ENCODE results near the gene INAFM1. TPM values are rescaled to one million over a fixed set of nuclear protein-coding genes. Genes with fewer than 3 reads are reported as not detected.

The INAFM1 gene
- total and polyA plus RNA-seq, 2 donors (not counting 3 experiments of a cell fraction or from before 2014, with no cell fraction given), result 2.8 to 8.3 TPM

DNA sequence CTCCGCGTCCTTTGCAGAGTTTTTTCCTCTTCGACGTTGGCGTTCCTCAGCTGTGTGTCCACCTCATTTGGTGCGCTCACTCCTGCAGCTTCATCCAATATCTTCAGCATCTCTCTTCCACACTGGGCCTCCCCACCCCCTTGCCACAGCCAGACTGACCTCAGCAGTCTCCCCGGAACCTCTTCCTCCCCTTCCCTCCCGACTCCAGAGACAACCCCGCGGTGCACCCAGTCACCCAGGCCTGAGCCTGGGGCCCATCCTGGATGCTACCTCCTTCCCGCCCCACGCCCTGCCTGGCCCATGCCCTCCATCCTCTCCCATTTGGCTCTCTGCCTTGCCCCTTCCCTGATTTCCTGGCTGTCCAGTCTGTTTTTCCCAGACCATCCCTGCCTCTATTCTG, 49.2 kb downstream of the INAFM1 start:
- no peak overlapping the region for H3K27ac ChIP-seq (ENCODE audit: insufficient read depth, low read depth, low read length)
- no peaks in the 10 kb centered on the region for H4K20me1 ChIP-seq (replicated peaks; ENCODE audit: control insufficient read depth, extremely low read depth, insufficient read depth, low read length)
- H3K79me2 ChIP-seq (ENCODE audit: control insufficient read depth, insufficient read depth, low read length), result no peaks in the 10 kb centered on the region
- CTCF ChIA-PET, result interaction anchor here (1.7 to 3.7 kb wide), 3 partner anchors 19 to 25 kb away, joined by 3 to 13 read pairs (median 5); partner anchors contain the start of gene DHX34
- no peak overlapping the region for H3K4me3 ChIP-seq (replicated peaks in 1 of 3; ENCODE audit: insufficient read depth in 1 of 3, low read depth in 1 of 3, low read length in 3 of 3)
- POLR2A ChIA-PET, result no interaction called here
- H3K9me1 ChIP-seq (replicated peaks; ENCODE audit: control insufficient read depth, extremely low read depth, insufficient read depth, low read length), result no peaks in the 10 kb centered on the region
- H3K27me3 ChIP-seq (ENCODE audit: control insufficient read depth in 2 of 2, insufficient read depth in 2 of 2, low read length in 2 of 2), result peaks cover 0 to 2% of the 10 kb centered on the region in 2 experiments
- TF ChIP-seq MYC (IDR thresholded peaks at IDR 0.05; ENCODE audit: low read depth, low read length) (no peak), JUN (IDR thresholded peaks at IDR 0.05; ENCODE audit: borderline replicate concordance, insufficient read depth, insufficient read length, low read depth) (no peak), GATA2 (IDR thresholded peaks at IDR 0.05; ENCODE audit: insufficient read depth, insufficient read length, low read depth, low read length) (no peak), POLR2A (IDR thresholded peaks at IDR 0.05; ENCODE audit: low read depth, low read length) (no peak), MAX (IDR thresholded peaks at IDR 0.05; ENCODE audit: insufficient read depth, insufficient read length) (no peak), EZH2 (IDR thresholded peaks at IDR 0.05; ENCODE audit: borderline replicate concordance, low read depth, low read length, severe bottlenecking) (no peak), POLR2AphosphoS5 (IDR thresholded peaks at IDR 0.05; ENCODE audit: insufficient read depth, low read depth, low read length) (no peak), CTCF (IDR thresholded peaks at IDR 0.05; ENCODE audit: extremely low read depth in 1 of 2, insufficient read depth in 1 of 2, low read depth in 1 of 2, low read length in 2 of 2) (no peak), FOS (IDR thresholded peaks at IDR 0.05; ENCODE audit: borderline replicate concordance, insufficient read depth, low read length) (no peak)
- DNase-seq (ENCODE audit: low read depth, low spot score), result no peak
- H3K9me3 ChIP-seq (replicated peaks; ENCODE audit: control insufficient read depth, insufficient read depth, low read length), result no peaks in the 10 kb centered on the region
- peaks cover 7% of the 10 kb centered on the region for H3K4me1 ChIP-seq (ENCODE audit: control insufficient read depth, extremely low read depth, insufficient read depth, low read length)
- no peak overlapping the region for H3K4me2 ChIP-seq (ENCODE audit: insufficient read depth, low read length)
- H2AFZ ChIP-seq (ENCODE audit: low read depth, low read length), result no peak overlapping the region
- FAIRE-seq, result no peak
- intact Hi-C loops (cut with micrococcal nuclease), result no loop called here
- no peak overlapping the region for H3K9ac ChIP-seq (replicated peaks; ENCODE audit: extremely low read depth, insufficient read depth, low read length)
- dilution Hi-C loops (cut with MboI; ENCODE audit: extremely low pct_ligation_motif_present, low sequenced_read_pairs), result no loop called here
- H3K36me3 ChIP-seq (ENCODE audit: control insufficient read depth in 2 of 2, extremely low read depth in 1 of 2, insufficient read depth in 2 of 2, low read length in 2 of 2), result no peaks in the 10 kb centered on the region
- BruUV-seq (replicated peaks), result no TSS peak

All from endothelial cell of umbilical vein (primary cell).